ENCODE results near the gene BICC1.
"Not testable (repeated sequence)": the region's sequence is repeated elsewhere in the genome, so short reads cannot be mapped to it uniquely, and the experiment has no call there.

DNA sequence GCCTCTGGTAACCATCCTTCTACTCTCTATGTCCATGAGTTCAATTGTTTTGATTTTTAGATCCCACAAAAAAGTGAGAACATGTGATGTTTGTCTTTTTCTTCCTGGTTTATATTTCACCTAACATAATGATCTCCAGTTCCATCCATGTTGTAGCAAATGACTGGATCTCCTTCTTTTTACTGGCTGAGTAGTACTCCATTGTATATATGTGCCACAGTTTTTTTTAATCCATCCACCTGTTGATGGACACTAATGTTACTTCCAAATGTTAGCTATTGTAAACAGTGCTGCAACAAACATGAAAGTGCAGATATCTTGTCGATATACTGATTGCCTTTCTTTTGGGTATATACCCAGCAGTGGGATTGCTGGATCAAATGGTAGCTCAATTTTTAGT is 345.5 kb downstream of the BICC1 start:
- TF ChIP-seq EZH2, EZH2phosphoT487 (IDR thresholded peaks at IDR 0.05): not testable (repeated sequence)
- TF ChIP-seq, protein P1, sequence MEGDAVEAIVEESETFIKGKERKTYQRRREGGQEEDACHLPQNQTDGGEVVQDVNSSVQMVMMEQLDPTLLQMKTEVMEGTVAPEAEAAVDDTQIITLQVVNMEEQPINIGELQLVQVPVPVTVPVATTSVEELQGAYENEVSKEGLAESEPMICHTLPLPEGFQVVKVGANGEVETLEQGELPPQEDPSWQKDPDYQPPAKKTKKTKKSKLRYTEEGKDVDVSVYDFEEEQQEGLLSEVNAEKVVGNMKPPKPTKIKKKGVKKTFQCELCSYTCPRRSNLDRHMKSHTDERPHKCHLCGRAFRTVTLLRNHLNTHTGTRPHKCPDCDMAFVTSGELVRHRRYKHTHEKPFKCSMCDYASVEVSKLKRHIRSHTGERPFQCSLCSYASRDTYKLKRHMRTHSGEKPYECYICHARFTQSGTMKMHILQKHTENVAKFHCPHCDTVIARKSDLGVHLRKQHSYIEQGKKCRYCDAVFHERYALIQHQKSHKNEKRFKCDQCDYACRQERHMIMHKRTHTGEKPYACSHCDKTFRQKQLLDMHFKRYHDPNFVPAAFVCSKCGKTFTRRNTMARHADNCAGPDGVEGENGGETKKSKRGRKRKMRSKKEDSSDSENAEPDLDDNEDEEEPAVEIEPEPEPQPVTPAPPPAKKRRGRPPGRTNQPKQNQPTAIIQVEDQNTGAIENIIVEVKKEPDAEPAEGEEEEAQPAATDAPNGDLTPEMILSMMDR (IDR thresholded peaks at IDR 0.05): not testable (repeated sequence)
